ENCODE results near the gene LTB. TPM values are rescaled to one million over a fixed set of nuclear protein-coding genes. Genes with fewer than 3 reads are reported as not detected.

The LTB gene
- total and polyA plus RNA-seq, 9 of the 15 experiments (the other 6 are each of a cell fraction or from before 2014, with no cell fraction given) = 0.07 to 0.51 TPM; not detected in 7

- TF ChIP-seq MCM2 (IDR thresholded peaks at IDR 0.05; ENCODE audit: low read depth) (no peak), SMARCB1 (IDR thresholded peaks at IDR 0.05; ENCODE audit: insufficient read length, low read depth) (no peak), ZBTB2 (IDR thresholded peaks at IDR 0.05) (peak; percentile 73; the same call in 1 of the 2 replicates), MECOM (CRISPR knock-in tag; IDR thresholded peaks at IDR 0.05) (no peak), RBM34 (IDR thresholded peaks at IDR 0.05; ENCODE audit: borderline replicate concordance, insufficient read depth, low read length) (no peak), KDM2B (CRISPR knock-in tag; IDR thresholded peaks at IDR 0.05) (peak; percentile 70), YBX1 (IDR thresholded peaks at IDR 0.05) (no peak), MITF (IDR thresholded peaks at IDR 0.05) (no peak), MYBL2 (IDR thresholded peaks at IDR 0.05; ENCODE audit: low read depth) (no peak), MYBL2 (CRISPR knock-in tag; IDR thresholded peaks at IDR 0.05; ENCODE audit: borderline replicate concordance) (no peak), ZC3H11A (IDR thresholded peaks at IDR 0.05; ENCODE audit: low read depth, low read length) (no peak), TCFL5 (CRISPR knock-in tag; conservative IDR thresholded peaks at IDR 0.05) (no peak), THRAP3 (IDR thresholded peaks at IDR 0.05; ENCODE audit: borderline replicate concordance) (no peak), MAZ (CRISPR knock-in tag; conservative IDR thresholded peaks at IDR 0.05 in 1 of 2, IDR thresholded peaks at IDR 0.05 in 1 of 2) (peak; percentile 92 to 93), RNF2 (IDR thresholded peaks at IDR 0.05) (peak; percentile 42; the same call in 1 of the 2 replicates), RUNX1 (IDR thresholded peaks at IDR 0.05; ENCODE audit: low read depth) (no peak), CSDE1 (IDR thresholded peaks at IDR 0.05) (no peak), MAX (CRISPR knock-in tag; IDR thresholded peaks at IDR 0.05) (peak; percentile 85), KLF13 (tag; IDR thresholded peaks at IDR 0.05; ENCODE audit: borderline replicate concordance, low read depth) (no peak), RBM15 (IDR thresholded peaks at IDR 0.05; ENCODE audit: insufficient read depth, low read length) (no peak), NCOA4 (IDR thresholded peaks at IDR 0.05; ENCODE audit: partially characterized antibody) (no peak), SMAD3 (CRISPR knock-in tag; conservative IDR thresholded peaks at IDR 0.05) (0 out of 2 replicates have a peak, but pooled peaks have one; percentile 6), TEAD2 (tag; IDR thresholded peaks at IDR 0.05) (no peak), ZNF253 (CRISPR knock-in tag; conservative IDR thresholded peaks at IDR 0.05) (no peak), ZNF280A (IDR thresholded peaks at IDR 0.05; ENCODE audit: low read depth, partially characterized antibody) (no peak)
Measured at GRCh38 chr6:31580807-31581433, 1.3 kb downstream of the LTB start (continued).

All from K562 (cell line).